HG03135 (cell line): ENCODE measurements around the gene GPNMB.

ENCODE experiments used
- ATAC-seq: cut with Tn5 transposase; IDR thresholded peaks from one replicate; pipeline ENCODE4 v1.9.1; 2021; ENCODE audit warnings: mild to moderate bottlenecking, moderate library complexity; ENCODE audit not compliant: unreplicated experiment

The GPNMB gene

DNA sequence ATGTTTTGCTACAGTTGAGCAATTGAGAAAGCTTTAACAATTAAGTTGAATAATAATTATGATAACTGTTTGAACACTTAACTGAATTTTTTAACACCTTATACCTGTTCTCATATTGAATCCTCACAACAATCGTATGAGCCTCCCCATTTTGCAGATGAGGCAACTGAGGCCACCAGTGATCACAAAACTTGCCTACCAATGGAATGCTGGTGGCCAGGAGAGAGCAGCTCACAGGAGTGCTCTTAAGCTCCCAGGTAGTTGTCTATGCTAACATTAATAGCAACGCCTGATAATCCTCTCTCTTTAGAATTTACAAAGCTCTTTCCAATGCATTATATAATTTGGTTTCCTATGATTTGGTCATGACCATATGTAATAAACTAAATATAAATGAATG lies 21.6 kb downstream of the GPNMB start:
- ATAC-seq, result no peak

DNA sequence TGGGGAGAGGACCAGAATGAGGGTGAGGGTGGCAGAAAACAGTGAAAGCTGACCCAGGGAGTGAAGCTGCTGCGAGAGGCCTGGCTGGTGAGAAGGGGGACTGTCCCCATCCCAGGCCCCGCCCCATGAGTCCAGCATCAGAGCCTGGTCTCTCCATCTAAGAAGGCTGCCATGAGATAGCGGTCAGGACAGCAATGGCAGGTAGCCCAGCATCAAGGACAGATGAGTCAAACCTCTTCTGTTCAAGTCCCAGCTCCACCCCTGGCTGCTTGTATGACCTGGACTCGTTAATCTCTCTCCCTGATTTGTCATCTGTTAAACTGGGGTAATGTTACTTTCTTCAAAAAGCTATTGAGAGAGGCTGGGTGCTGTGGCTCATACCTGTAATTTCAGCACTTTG lies 22.2 kb downstream of the GPNMB start:
- no peak for ATAC-seq

DNA sequence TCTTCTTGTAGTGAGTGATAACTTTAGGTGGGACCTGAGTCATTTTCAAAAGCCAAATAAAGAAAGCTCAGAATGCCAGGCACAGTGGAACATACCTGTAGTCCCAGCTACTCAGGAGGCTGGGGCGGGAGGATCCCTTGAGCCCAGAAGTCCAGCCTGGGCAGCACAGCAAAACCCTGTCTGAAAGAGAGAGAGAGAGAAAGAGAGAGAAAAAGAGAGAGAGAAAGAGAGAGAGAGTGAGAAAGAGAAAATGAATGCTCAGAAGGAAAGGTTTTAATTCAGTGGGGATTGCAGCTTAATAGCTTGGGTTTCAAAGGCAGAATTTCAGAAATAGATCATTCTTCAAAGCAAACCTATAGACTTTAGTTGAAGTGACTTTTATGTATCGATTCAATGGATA lies 25.7 kb downstream of the GPNMB start:
- no peak for ATAC-seq

DNA sequence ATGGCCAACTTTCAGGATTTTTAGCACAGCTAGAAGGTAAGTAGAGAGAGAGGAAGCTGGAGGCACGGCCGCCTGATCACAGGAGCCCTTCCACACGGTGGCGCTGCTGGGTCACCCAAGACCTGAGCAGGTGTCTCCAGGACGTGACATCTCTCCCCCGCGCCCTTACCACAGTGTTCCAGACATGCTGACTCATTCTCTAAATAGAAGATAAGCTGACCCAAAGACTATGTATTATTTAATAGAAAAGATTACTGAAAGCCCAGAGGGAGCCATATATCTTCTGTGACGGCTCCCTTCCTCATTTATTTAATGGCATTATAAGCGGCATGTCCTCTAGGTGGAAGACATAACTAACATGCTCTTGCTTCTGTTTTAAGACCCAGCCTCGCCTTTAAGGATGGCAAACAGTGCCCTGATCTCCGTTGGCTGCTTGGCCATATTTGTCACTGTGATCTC lies 26.6 kb downstream of the GPNMB start:
- ATAC-seq, result peak; percentile 97

DNA sequence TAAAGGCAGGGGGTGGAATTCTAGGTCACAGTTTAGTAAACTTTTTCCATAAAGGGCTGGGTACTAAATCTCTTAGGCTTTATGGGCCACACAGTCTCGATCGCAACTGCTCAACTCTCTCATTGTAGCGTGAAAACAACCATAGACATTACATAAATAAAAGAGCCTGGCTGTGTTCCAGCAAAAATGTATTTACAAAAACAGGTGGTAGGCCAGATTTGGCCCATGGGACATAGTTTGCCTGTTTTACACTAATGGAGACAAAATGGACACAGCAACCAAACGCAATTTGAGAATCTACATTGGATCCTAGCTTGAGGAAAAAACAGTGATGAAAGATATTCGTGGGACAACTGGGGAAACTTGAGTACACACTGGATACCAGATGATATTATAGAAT lies 29.3 kb downstream of the GPNMB start:
- no peak for ATAC-seq

DNA sequence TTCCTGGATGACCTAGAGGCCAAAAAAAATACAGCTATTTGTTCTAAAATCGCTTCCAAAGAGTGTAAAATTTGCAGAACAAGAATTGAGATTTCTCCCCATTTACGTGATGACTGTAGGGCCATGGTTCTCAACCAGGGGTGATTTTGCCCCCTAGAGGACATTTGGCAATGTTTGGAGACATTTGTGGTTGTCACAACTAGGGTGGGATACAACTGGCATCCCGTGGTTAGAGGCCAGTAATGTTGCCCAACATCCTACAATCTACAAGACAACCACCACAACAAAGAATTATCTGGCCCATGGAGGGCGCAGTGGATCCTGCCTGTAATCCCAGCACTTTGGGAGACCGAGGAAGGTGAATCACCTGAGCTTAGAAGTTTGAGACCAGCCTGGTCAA lies 29.8 kb downstream of the GPNMB start:
- ATAC-seq, result no peak

DNA sequence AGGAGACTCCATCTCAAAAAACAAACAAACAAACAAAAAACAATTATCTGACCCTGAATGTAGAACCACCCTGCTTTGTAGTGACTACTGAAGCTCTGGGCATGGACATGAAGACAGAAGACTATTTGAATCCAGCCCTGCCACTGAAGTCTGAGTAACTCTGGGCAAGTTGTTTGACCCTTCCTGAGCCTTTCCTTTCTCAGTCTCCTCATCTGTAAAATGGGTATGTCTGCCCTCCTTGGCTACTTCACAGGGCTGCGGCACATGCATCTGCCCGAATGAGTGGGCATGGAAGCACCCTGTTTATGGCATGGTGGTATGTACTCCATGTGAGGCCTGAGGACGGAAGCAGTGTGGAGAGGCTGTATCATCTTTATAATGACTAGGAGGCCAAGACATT lies 30.4 kb downstream of the GPNMB start:
- ATAC-seq, result no peak

DNA sequence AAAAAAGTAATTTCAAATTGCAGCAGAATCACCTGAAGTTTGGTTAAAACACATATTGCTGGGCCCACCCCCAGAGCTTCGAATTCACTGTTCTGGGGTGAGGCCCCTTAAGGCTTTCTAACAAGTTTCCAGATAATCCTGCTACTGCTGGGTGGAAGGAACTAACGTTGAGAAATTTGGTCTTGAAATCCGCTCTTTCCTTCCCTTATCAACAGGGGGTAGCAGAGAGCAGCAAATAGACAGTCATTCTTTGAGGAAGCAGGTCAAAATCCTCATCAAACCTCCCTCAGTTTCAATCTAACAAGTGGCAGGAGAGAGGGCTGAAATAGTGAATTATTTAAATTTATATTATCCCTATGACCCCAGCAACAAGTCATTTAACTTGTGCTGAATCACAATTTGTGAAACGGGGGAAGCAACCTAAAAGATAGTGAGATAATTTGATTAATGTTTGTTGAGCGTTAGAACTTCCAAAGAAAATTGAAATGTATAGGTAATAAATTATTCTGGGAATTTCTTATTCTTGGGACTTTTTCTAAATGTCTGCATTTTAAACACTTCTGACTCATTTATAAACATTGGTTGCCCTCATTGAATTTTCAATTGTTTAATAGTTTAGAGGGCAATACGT lies 30.9 kb downstream of the GPNMB start:
- ATAC-seq, result no peak

DNA sequence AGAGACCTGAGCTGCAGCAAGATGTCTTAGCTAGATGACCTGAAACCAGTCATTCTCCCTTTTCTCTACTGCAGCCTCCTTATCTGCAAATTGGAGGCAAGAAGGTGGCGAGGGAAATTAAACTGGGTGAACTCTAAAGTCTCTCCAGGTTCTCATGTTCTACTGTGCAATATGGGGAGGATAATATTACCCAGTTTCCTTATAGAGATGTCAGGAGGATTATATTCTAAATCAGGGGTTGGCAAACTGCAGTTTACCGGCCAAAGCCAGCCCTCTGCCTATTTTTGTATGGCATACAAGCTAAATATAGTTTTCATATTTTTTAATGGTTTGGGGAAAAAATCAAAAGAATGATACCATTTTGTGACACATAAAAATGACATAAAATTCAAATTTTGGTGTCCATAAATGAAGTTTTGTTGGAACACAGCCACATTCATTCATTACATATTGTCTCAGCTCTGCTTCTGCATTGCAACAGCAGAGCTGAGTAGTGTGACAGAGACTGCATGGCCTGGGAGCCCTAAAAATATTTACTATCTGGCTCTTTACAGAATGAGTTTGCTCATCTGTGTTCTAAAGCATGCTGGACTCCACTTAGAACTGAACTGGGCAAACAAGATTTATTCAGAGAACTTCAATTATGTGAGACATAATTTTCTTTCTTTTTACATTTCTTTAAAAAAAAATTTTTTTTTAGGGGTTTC lies 33.4 kb downstream of the GPNMB start:
- no peak for ATAC-seq

DNA sequence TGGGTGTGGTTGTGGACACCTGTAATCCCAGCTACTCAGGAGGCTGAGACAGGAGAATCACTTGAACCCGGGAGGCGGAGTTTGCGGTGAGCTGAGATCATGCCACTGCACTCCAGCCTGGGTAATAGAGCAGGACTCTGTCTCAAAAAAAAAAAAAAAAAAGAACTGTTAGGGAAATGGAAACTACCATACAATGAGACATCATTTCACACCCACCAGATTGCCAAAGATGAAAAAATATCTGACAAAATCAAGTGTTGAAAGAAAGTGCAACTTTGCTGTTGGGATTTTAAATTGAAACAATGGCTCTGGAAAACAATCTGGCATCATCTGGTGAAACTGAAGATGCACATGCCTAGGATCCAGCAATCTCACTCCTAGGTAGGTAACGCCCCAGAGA lies 36.5 kb downstream of the GPNMB start:
- no peak for ATAC-seq

DNA sequence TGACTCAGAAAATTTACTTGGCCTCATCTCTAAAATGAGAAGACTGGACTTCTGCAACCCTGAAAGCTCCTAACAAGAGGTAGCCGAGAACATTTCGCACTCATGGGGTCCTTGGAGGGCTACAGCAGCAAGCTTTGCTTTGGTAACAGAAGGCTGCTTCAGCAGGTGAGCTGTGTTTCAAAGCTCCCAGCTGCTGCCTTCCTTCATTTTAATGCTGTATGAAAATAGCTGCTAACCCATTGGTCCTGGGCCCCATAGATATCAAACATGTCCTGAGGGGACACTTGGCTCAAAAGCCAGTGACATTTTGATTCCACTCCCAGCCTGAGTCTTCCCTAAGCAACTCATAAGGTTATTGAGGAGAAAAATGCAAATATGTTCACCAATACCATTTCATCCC lies 38.3 kb downstream of the GPNMB start:
- ATAC-seq, result no peak

DNA sequence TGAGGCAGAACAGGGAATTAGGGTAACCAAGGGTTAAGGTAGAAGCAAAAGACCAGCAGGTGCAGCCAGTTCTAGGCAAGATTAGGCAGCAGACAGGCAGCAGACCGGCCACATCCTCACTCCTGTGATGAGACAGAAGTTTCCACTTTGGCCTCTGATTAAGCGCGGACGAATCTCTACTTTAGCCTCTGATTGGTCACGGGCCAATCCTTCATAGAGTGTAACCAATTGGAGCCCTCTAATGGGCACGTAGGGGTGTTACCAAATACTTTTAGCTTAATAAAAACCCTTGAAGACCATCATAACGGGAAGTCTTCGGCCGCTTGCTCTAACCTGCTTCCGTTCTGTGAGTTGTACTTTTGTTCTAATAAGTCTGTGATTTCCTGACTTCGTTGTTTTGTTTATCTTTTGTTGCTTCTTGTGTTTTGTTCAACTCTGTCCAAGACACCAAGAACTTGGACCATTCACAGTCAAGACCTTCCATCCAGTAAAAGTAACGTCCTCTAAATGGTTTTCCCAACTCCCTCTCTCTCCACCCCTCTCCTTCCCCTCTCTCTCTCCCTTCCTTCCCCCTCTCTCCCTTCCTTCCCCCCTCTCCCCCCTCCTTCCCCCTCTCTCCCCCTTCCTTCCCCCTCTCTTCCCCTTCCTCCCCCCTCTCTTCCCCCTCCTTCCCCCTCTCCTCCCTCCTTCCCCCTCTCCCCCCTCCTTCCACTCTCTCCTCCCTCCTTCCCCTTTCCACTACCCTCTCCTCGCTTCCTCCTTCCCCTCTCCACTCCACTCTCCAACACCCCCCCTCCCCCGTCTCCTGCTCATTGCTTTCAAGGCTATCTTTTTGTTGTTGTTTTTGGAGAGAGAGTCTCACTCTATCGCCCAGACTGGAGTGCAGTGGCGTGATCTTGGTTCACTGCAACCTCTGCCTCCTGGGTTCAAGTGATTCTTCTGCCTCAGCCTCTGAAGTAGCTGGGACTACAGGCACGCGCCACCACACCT lies 39.4 kb downstream of the GPNMB start:
- no peak for ATAC-seq

DNA sequence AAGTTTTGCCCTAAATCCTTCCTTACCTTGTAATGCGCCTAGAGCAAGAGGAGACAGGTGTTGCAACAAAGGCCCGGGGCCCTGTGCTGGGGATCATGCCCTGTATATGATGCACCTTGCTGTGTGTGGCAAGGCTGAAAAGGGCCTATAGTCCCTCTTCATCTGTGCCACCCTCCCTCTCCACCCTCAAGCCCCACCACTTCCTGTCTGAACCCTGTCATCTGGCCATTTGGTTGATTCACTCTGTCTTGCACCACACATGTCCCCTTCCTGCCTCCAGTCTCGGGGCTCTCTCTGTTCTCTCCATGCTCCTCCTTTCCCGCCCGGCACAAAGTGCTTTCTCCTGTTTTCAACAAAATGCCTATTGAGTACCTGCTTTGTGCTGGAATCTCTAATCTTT lies 41.0 kb downstream of the GPNMB start:
- ATAC-seq, result no peak

DNA sequence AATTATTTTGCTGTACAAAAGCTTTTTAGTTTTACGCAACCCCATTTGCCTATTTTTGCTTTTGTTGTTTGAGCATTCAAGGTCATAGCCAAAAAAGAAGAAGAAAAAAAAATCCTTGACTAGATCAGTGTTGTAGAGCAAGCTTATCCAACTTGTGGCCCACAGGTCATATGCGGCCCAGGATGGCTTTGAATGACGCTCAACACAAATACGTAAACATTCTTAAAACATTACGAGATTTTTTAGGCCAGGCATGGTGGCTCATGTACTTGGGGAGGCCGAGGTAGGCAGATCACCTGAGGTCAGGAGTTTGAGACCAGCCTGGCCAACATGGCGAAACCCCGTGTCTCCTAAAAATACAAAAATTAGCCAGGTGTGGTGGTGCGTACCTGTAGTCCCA lies 44.4 kb downstream of the GPNMB start:
- no peak for ATAC-seq

DNA sequence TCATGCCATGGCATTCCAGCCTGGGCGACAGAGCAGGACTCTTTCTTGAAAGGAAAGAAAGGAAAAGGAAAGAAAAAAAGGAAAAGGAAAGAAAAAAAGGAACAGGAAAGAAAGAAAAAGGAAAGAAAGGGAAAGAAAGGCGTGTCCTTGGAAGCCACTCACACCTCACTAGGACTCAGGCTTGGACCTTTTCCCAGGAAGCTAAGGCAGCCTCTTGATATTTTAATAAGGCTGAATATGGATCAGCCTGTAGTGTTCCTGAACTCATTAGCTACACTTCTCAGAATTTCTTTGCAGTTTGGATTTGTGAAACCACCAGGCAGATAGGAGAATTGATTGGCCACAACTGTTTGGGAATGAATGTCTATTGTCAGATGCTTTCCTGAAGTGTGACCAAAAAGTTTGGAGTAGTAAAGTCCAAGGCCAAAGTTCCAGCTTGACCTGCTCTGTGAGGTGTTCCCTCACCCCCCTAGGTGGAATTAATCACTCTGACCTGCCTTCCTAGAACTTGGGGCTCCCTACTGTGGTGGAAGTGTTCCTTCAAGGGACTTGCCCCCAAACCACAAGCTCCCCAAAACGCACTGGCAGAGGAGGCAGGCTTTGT lies 45.5 kb downstream of the GPNMB start:
- no peak for ATAC-seq

DNA sequence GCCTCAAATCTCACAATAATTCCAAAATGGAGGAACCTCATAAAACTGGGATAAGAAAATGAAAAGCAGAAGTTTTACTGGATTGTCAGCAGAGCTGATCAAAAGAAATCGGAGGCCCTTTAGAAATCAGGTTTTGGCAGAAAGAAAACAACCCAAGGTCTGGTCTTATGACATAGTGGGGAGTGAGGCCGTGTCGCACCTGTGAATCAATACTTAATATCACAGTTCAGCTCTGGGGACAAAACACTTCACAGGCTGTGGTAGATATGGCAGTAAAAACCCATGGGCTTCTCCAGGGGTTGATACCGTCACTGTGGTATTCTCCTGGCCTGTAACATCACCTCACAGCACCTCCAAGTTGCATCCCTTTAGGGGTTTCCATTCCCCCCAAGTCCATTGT lies 46.0 kb downstream of the GPNMB start:
- no peak for ATAC-seq

DNA sequence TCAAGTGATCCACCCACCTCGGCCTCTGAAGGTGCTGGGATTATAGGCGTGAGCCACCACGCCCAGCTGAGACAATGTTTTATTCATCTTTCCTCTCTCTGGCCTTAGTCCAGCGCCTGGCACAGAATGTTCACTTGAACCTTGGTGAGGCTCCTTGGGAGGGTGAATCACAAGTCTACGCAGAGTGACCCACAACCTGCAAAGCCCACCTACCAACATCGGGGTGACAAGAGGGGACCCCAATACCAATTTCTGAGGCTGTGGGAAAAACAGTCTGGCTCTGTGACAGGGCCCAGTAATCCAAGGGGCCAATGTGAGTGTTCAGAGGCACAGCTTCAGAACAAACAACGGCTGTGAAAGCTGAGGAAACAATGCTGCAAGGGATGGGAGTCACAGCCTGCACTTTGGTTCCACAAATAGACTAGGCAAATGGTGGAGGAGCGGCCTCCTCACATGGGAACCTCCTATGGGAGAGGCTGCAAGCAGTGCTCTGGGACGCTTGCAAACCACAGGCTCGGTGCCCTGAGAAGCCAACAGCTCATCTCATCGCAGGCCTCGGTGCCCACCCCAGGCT lies 47.0 kb downstream of the GPNMB start:
- ATAC-seq, result no peak

DNA sequence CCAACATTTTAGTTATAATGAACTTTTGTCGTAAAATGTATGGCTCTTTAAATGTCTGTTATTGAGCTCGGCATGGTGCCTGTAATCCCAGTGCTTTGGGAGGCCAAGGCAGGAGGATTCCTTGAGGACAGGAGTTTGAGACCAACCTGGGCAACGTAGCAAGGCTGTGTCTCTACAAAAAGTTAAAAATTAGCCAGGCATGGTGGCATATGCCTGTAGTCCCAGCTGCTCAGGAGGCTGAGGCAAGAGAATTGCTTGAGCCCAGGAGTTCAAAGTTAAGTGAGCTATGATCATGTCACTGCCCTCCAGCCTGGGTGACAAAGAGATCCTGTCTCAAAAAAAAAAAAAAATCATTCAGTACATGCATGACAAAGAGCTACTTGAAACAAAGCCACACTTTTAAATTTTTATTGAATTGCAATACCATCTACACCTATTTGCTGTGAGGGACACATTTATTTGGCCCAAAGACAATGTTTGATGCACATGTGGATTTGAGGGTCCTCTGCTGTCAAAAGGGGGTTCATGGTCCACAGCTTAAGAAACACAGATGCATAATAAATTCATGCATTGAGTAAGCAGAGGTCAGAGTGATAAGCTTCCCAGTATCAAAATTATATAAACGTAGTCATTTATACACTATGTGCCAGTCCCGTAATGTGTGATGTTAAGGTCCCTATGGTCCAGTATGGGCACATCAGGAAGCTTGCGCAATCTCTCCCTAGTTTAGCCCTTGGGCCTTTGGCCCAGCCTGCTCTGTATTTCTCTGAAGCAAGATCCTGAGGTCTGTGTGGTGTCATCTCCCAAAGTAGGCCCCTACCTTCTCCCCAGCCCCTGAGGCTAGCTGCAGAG lies 48.2 kb downstream of the GPNMB start:
- ATAC-seq, result no peak

DNA sequence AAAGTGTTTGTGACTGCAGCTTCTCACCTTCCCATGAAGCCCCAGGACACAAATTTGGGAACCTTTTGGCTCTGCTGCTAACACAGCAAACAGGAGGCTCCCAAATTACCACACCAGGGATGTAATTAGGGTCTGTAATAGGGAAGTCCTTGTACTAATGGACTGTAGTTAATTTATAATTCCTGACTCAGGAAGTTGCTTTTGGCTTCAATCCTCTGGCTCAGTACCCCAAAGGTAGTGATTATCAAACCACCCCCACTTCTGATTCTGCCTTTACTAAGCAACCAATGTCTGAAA lies 48.8 kb downstream of the GPNMB start:
- no peak for ATAC-seq
